HCT116 (cell line): ENCODE results near the gene HIP1. TPM values are rescaled to one million over a fixed set of nuclear protein-coding genes. Genes with fewer than 3 reads are reported as not detected.

ENCODE experiments used
- ATAC-seq: fragments of 200-7000 bp; cut with Tn5 transposase; 2 replicates; pipeline ENCODE4 v1.9.1; 2020; ENCODE audit warnings: mild to moderate bottlenecking, moderate library complexity
- BruUV-seq: library from RNA; stranded (reverse); fragments of 400-500 nt; replicated peaks from 2 replicates; lab custom pipeline; 2021; lab: Mats Ljungman, UMichigan
- CTCF ChIA-PET: fragments of 300-600 bp; sonication (Branson Sonifier 250); formaldehyde crosslinking; loops from one replicate; lab custom pipeline; 2021; ENCODE audit warnings: antibody characterized with exemption; lab: Charles Lee
- POLR2A ChIA-PET: fragments of 300-600, 350-600 bp; sonication (Branson Sonifier 250); formaldehyde crosslinking; loops from one replicate; lab custom pipeline; 2021; ENCODE audit warnings: antibody characterized with exemption; lab: Charles Lee
- RAD21 ChIA-PET, 2 experiments: fragments of 300-600 bp; sonication (Branson Sonifier 250); formaldehyde crosslinking; loops; one replicate each; lab custom pipeline; 2023; ENCODE audit warnings: low total read pairs in 2 of 2; ENCODE audit not compliant: uncharacterized antibody in 2 of 2, unreplicated experiment in 2 of 2, low non-redundant PET in 1 of 2; lab: Charles Lee
- DNase-seq: peaks from one replicate; pipeline ENCODE4 v3.0.0-alpha.2; 2010; ENCODE audit warnings: low read depth, low spot score
- H2AFZ ChIP-seq: fragments of 200-600 bp; shearing (Covaris generic), sonication (generic); 2 replicates; pipeline ENCODE4 v1.6.1; 2017; ENCODE audit warnings: low read depth, mixed run types, mixed read lengths, antibody characterized with exemption, low read length; ENCODE audit not compliant: poor library complexity, severe bottlenecking
- H3K27ac ChIP-seq: 2 replicates; pipeline ENCODE4 v1.5.1; 2012; ENCODE audit warnings: low read depth, low read length
- H3K27me3 ChIP-seq: fragments of 200-600 bp; sonication (generic); 2 replicates; pipeline ENCODE4 v1.6.1; 2016; ENCODE audit warnings: mixed run types, low read length, mixed read lengths; ENCODE audit not compliant: insufficient read depth
- H3K36me3 ChIP-seq, 2 experiments: fragments of 200-500 bp in 1 of 2; fragments of 200-600 bp in 1 of 2; sonication (Bioruptor generic) in 1 of 2; sonication (generic) in 1 of 2; 2 replicates each; pipeline versions ENCODE4 v1.5.1 to v1.6.1; 2014 to 2016; ENCODE audit warnings: low read length in 2 of 2, inconsistent platforms in 1 of 2, mixed read lengths in 1 of 2, mixed run types in 1 of 2; ENCODE audit not compliant: insufficient read depth in 2 of 2, control insufficient read depth in 1 of 2
- H3K4me1 ChIP-seq, 2 experiments: fragments of 200-600 bp in 1 of 2; sonication (generic) in 1 of 2; 2 replicates each; pipeline versions ENCODE4 v1.5.1 to v1.6.1; 2012 to 2017; ENCODE audit warnings: low read length in 2 of 2, inconsistent platforms in 1 of 2, mild to moderate bottlenecking in 1 of 2, mixed read lengths in 1 of 2, mixed run types in 1 of 2, moderate library complexity in 1 of 2; ENCODE audit not compliant: insufficient read depth in 2 of 2, control insufficient read depth in 1 of 2
- H3K4me2 ChIP-seq: fragments of 200-600 bp; sonication (generic); 2 replicates; pipeline ENCODE4 v1.6.1; 2017; ENCODE audit warnings: mixed run types, low read length, mixed read lengths
- H3K4me3 ChIP-seq, 2 experiments: fragments of 200-600 bp in 1 of 2; sonication (generic) in 1 of 2; replicated peaks in 1 of 2; 2 replicates each; pipeline ENCODE4 v1.5.1; 2011 to 2016; ENCODE audit warnings: low read length in 2 of 2, control low read depth in 1 of 2, low read depth in 1 of 2, mild to moderate bottlenecking in 1 of 2, mixed read lengths in 1 of 2, mixed run types in 1 of 2
- H3K79me2 ChIP-seq: fragments of 200-600 bp; sonication (generic); 2 replicates; pipeline ENCODE4 v1.6.1; 2017; ENCODE audit warnings: mild to moderate bottlenecking, mixed run types, low read length, moderate library complexity, mixed read lengths; ENCODE audit not compliant: insufficient read depth
- H3K9ac ChIP-seq: fragments of 200-600 bp; sonication (generic); 2 replicates; pipeline ENCODE4 v1.6.1; 2016; ENCODE audit warnings: low read length, mixed read lengths
- H3K9me2 ChIP-seq: fragments of 200-600 bp; sonication (generic), shearing (Covaris generic); 2 replicates; pipeline ENCODE4 v1.6.1; 2017; ENCODE audit warnings: mixed run types, mild to moderate bottlenecking, moderate library complexity; ENCODE audit not compliant: insufficient read depth
- H3K9me3 ChIP-seq, 2 experiments: fragments of 200-500 bp in 1 of 2; fragments of 200-600 bp in 1 of 2; sonication (Bioruptor generic) in 1 of 2; sonication (generic) in 1 of 2; 2 replicates each; pipeline ENCODE4 v1.6.1; 2014 to 2017; ENCODE audit warnings: low read length in 2 of 2, mixed read lengths in 2 of 2, inconsistent platforms in 1 of 2, low read depth in 1 of 2, mild to moderate bottlenecking in 1 of 2, mixed run types in 1 of 2, moderate library complexity in 1 of 2; ENCODE audit not compliant: control insufficient read depth in 1 of 2, insufficient read depth in 1 of 2
- H4K20me1 ChIP-seq: fragments of 200-600 bp; sonication (generic), shearing (Covaris generic); 2 replicates; pipeline ENCODE4 v1.6.1; 2017; ENCODE audit warnings: mixed run types, mild to moderate bottlenecking, moderate library complexity; ENCODE audit not compliant: insufficient read depth
- CBX3 ChIP-seq: IDR thresholded peaks from 2 replicates; pipeline ENCODE4 v1.6.1; 2012; ENCODE audit warnings: low read depth
- ELF1 ChIP-seq: IDR thresholded peaks from 2 replicates; pipeline ENCODE4 v1.6.1; 2012; ENCODE audit warnings: low read depth, borderline replicate concordance
- FOSL1 ChIP-seq: IDR thresholded peaks from 2 replicates; pipeline ENCODE4 v1.6.1; 2012; ENCODE audit warnings: low read depth
- POLR2AphosphoS5 ChIP-seq: IDR thresholded peaks from 2 replicates; pipeline ENCODE4 v1.6.1; 2011; ENCODE audit warnings: mild to moderate bottlenecking, low read depth, low read length, moderate library complexity
- RAD21 ChIP-seq: IDR thresholded peaks from 2 replicates; pipeline ENCODE4 v1.6.1; 2012; ENCODE audit warnings: low read depth, mild to moderate bottlenecking
- YY1 ChIP-seq: IDR thresholded peaks from 2 replicates; pipeline ENCODE4 v1.6.1; 2011; ENCODE audit warnings: low read length, low read depth, moderate library complexity, mild to moderate bottlenecking; ENCODE audit not compliant: insufficient replicate concordance; ENCODE audit errors: extremely low read depth
- ZNF274 ChIP-seq: fragments of 200-500 bp; sonication (Bioruptor generic); IDR thresholded peaks from 2 replicates; pipeline ENCODE4 v1.6.1; 2014; ENCODE audit warnings: mild to moderate bottlenecking, low read depth, low read length, inconsistent platforms
- intact Hi-C: fragments of 100-400 bp; cut with micrococcal nuclease; formaldehyde crosslinking; loops from 2 replicates; pipeline ENCODE4 v1.10.0; 2022
- total RNA-seq: library from RNA; stranded (reverse); gene quantifications from one replicate; pipeline ENCODE4 v1.2.1, GENCODE V29; 2021; ENCODE audit not compliant: unreplicated experiment
- TF ChIP-seq, protein P1 (sequence below): IDR thresholded peaks from 2 replicates; pipeline ENCODE4 v1.6.1; 2012
- TF ChIP-seq, protein P2 (sequence below): IDR thresholded peaks from 2 replicates; pipeline ENCODE4 v1.6.1; 2012; ENCODE audit warnings: low read depth
- TF ChIP-seq, protein P3 (sequence below), 3 experiments: fragments of 200-600 bp in 1 of 3; sonication (generic) in 1 of 3; IDR thresholded peaks in 2 of 3; conservative IDR thresholded peaks in 1 of 3; 2 replicates each; pipeline ENCODE4 v1.5.1; 2012 to 2017; ENCODE audit warnings: low read depth in 2 of 3, low read length in 2 of 3, antibody characterized with exemption in 1 of 3, borderline replicate concordance in 1 of 3, control low read depth in 1 of 3, mild to moderate bottlenecking in 1 of 3, mixed read lengths in 1 of 3, mixed run types in 1 of 3, moderate library complexity in 1 of 3; ENCODE audit not compliant: insufficient read depth in 1 of 3

Gene HIP1
- total RNA-seq, 1 experiment from 2014 or later, result 22.1 TPM

DNA sequence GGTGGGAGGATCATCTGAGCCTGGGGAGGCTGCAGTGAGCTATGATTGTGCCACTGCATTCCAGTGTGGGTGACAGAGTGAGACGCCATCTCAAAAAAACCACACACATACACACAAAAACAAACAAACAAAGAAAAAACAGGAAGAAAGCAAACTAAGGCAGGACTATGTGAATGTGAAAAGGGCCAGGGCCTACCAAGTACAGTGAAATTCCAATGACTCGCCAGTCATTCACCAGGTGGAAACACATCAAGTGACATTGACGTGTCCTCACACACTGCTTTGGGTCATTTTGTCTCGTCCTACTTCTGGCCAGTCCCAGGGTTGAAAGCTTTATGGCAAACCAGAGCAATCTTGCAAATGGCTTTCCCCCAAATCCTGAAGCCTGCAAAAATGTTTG, 79.9 kb downstream of the HIP1 start:
- BruUV-seq, result no TSS peak
- ATAC-seq, result peak; percentile 62; the same call in 1 of the 2 replicates
- H3K9ac ChIP-seq, result 0 out of 2 replicates have a peak overlapping the region, but pooled peaks have one; percentile 14

DNA sequence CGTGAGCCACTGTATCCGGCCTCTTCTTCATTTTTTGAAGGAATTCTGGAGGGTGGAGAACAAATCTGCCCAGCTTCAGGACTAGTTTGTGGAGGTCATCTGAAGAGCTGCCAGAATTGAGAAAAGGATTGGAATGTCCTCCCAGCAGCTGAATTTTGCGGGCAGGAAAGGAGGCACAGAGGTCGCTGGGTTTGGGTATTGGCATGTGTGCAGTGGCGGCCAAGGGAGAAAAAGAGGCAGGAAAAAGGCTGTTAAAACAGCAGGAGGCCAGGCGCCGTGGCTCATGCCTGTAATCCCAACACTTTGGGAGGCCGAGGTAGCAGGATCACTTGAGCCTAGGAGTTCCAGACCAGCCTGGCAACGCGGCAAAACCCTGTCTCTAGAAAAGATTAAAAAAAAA, 80.4 kb downstream of the HIP1 start:
- Histone ChIP-seq H3K9ac (0 out of 2 replicates have a peak overlapping the region, but pooled peaks have one; percentile 14), H3K4me2 (peak overlapping the region; percentile 47), H3K27me3 (no peaks in the 10 kb centered on the region), H3K4me3 (no peak overlapping the region), H3K79me2 (no peaks in the 10 kb centered on the region), H3K27ac (peak overlapping the region; percentile 36), H3K4me1 (peaks cover 13 to 19% of the 10 kb centered on the region in 2 experiments; a peak in 3 of 4 replicates), H3K9me2 (no peaks in the 10 kb centered on the region), H4K20me1 (no peaks in the 10 kb centered on the region), H3K36me3 (no peaks in the 10 kb centered on the region), H3K9me3 (no peaks in the 10 kb centered on the region), H2AFZ (no peak overlapping the region)
- BruUV-seq, result no TSS peak
- ChIA-PET CTCF (no interaction called here), RAD21 (no interaction called here), POLR2A (no interaction called here)
- DNase-seq, result no peak
- intact Hi-C loops, result no loop called here
- peak; percentile 65 for ATAC-seq
- TF ChIP-seq ZNF274 (no peak), POLR2AphosphoS5 (no peak), ELF1 (no peak), FOSL1 (no peak)
- TF ChIP-seq, protein P1, sequence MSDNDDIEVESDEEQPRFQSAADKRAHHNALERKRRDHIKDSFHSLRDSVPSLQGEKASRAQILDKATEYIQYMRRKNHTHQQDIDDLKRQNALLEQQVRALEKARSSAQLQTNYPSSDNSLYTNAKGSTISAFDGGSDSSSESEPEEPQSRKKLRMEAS, result no peak
- TF ChIP-seq, protein P2, sequence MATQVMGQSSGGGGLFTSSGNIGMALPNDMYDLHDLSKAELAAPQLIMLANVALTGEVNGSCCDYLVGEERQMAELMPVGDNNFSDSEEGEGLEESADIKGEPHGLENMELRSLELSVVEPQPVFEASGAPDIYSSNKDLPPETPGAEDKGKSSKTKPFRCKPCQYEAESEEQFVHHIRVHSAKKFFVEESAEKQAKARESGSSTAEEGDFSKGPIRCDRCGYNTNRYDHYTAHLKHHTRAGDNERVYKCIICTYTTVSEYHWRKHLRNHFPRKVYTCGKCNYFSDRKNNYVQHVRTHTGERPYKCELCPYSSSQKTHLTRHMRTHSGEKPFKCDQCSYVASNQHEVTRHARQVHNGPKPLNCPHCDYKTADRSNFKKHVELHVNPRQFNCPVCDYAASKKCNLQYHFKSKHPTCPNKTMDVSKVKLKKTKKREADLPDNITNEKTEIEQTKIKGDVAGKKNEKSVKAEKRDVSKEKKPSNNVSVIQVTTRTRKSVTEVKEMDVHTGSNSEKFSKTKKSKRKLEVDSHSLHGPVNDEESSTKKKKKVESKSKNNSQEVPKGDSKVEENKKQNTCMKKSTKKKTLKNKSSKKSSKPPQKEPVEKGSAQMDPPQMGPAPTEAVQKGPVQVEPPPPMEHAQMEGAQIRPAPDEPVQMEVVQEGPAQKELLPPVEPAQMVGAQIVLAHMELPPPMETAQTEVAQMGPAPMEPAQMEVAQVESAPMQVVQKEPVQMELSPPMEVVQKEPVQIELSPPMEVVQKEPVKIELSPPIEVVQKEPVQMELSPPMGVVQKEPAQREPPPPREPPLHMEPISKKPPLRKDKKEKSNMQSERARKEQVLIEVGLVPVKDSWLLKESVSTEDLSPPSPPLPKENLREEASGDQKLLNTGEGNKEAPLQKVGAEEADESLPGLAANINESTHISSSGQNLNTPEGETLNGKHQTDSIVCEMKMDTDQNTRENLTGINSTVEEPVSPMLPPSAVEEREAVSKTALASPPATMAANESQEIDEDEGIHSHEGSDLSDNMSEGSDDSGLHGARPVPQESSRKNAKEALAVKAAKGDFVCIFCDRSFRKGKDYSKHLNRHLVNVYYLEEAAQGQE, result no peak

More for the DNA sequence above, 79.9 kb downstream of the HIP1 start:
- ChIA-PET CTCF (no interaction called here), POLR2A (no interaction called here), RAD21 (no interaction called here)
- Histone ChIP-seq H3K79me2 (no peaks in the 10 kb centered on the region), H2AFZ (no peak overlapping the region), H3K9me3 (no peaks in the 10 kb centered on the region), H3K36me3 (no peaks in the 10 kb centered on the region), H4K20me1 (no peaks in the 10 kb centered on the region), H3K27ac (peak overlapping the region; percentile 36), H3K4me1 (peaks cover 13 to 19% of the 10 kb centered on the region in 2 experiments; a peak in 3 of 4 replicates), H3K27me3 (no peaks in the 10 kb centered on the region), H3K9me2 (no peaks in the 10 kb centered on the region), H3K4me3 (no peak overlapping the region), H3K4me2 (peak overlapping the region; percentile 47)
- TF ChIP-seq RAD21, result no peak
- TF ChIP-seq, protein P3, sequence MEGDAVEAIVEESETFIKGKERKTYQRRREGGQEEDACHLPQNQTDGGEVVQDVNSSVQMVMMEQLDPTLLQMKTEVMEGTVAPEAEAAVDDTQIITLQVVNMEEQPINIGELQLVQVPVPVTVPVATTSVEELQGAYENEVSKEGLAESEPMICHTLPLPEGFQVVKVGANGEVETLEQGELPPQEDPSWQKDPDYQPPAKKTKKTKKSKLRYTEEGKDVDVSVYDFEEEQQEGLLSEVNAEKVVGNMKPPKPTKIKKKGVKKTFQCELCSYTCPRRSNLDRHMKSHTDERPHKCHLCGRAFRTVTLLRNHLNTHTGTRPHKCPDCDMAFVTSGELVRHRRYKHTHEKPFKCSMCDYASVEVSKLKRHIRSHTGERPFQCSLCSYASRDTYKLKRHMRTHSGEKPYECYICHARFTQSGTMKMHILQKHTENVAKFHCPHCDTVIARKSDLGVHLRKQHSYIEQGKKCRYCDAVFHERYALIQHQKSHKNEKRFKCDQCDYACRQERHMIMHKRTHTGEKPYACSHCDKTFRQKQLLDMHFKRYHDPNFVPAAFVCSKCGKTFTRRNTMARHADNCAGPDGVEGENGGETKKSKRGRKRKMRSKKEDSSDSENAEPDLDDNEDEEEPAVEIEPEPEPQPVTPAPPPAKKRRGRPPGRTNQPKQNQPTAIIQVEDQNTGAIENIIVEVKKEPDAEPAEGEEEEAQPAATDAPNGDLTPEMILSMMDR (IDR thresholded peaks at IDR 0.05 in 2 of 3, conservative IDR thresholded peaks at IDR 0.05 in 1 of 3; ENCODE audit: borderline replicate concordance in 1 of 3, insufficient read depth in 1 of 3, low read depth in 2 of 3, low read length in 2 of 3), result no peak
- 0 out of 2 replicates have a peak, but pooled peaks have one; percentile 48 for TF ChIP-seq CBX3
- no peak for TF ChIP-seq YY1
- TF ChIP-seq ELF1, result no peak
- no peak for DNase-seq
- intact Hi-C loops, result no loop called here
